ENCODE data around the gene DFFB. TPM values are rescaled to one million over a fixed set of nuclear protein-coding genes. Genes with fewer than 3 reads are reported as not detected.
A peak's percentile ranks its signal among the peaks of the same experiment; 100 is the strongest.

The DFFB gene
- total and polyA plus RNA-seq, 2 of the 13 experiments (the other 11 are each of a cell fraction or from before 2014, with no cell fraction given): 4.6 to 9.3 TPM

- TF ChIP-seq MED8 (CRISPR knock-in tag; IDR thresholded peaks at IDR 0.05; ENCODE audit: insufficient replicate concordance) (no peak), ZNF382 (CRISPR knock-in tag; IDR thresholded peaks at IDR 0.05; ENCODE audit: borderline replicate concordance) (no peak), JUND (CRISPR knock-in tag; IDR thresholded peaks at IDR 0.05) (0 out of 2 replicates have a peak, but pooled peaks have one; percentile 39), U2AF1 (optimal IDR thresholded peaks at IDR 0.05; ENCODE audit: low read depth, low read length) (no peak), SCMH1 (CRISPR knock-in tag; IDR thresholded peaks at IDR 0.05; ENCODE audit: borderline replicate concordance) (no peak), NFE2L1 (CRISPR knock-in tag; IDR thresholded peaks at IDR 0.05; ENCODE audit: borderline replicate concordance) (no peak), HIVEP1 (CRISPR knock-in tag; IDR thresholded peaks at IDR 0.05) (peak; percentile 46; the same call in 1 of the 2 replicates), SETDB1 (CRISPR knock-in tag; IDR thresholded peaks at IDR 0.05; ENCODE audit: borderline replicate concordance) (0 out of 2 replicates have a peak, but pooled peaks have one; percentile 71), ZNF850 (CRISPR knock-in tag; conservative IDR thresholded peaks at IDR 0.05) (0 out of 2 replicates have a peak, but pooled peaks have one; percentile 47), ZBTB33 (CRISPR knock-in tag; IDR thresholded peaks at IDR 0.05) (no peak), GTF2F1 (IDR thresholded peaks at IDR 0.05; ENCODE audit: low read length) (no peak), CEBPG (CRISPR knock-in tag; IDR thresholded peaks at IDR 0.05) (no peak), ZNF788 (CRISPR knock-in tag; IDR thresholded peaks at IDR 0.05; ENCODE audit: borderline replicate concordance) (no peak; the same call in none of the 2 replicates), ZNF264 (CRISPR knock-in tag; IDR thresholded peaks at IDR 0.05) (peak; percentile 24; the same call in 1 of the 2 replicates), CHD4 (IDR thresholded peaks at IDR 0.05; ENCODE audit: borderline replicate concordance, low read length) (no peak)
- TF ChIP-seq, protein P1, sequence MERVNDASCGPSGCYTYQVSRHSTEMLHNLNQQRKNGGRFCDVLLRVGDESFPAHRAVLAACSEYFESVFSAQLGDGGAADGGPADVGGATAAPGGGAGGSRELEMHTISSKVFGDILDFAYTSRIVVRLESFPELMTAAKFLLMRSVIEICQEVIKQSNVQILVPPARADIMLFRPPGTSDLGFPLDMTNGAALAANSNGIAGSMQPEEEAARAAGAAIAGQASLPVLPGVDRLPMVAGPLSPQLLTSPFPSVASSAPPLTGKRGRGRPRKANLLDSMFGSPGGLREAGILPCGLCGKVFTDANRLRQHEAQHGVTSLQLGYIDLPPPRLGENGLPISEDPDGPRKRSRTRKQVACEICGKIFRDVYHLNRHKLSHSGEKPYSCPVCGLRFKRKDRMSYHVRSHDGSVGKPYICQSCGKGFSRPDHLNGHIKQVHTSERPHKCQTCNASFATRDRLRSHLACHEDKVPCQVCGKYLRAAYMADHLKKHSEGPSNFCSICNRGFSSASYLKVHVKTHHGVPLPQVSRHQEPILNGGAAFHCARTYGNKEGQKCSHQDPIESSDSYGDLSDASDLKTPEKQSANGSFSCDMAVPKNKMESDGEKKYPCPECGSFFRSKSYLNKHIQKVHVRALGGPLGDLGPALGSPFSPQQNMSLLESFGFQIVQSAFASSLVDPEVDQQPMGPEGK (CRISPR knock-in tag; IDR thresholded peaks at IDR 0.05): peak; percentile 64
- TF ChIP-seq, protein P2, sequence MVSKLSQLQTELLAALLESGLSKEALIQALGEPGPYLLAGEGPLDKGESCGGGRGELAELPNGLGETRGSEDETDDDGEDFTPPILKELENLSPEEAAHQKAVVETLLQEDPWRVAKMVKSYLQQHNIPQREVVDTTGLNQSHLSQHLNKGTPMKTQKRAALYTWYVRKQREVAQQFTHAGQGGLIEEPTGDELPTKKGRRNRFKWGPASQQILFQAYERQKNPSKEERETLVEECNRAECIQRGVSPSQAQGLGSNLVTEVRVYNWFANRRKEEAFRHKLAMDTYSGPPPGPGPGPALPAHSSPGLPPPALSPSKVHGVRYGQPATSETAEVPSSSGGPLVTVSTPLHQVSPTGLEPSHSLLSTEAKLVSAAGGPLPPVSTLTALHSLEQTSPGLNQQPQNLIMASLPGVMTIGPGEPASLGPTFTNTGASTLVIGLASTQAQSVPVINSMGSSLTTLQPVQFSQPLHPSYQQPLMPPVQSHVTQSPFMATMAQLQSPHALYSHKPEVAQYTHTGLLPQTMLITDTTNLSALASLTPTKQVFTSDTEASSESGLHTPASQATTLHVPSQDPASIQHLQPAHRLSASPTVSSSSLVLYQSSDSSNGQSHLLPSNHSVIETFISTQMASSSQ (IDR thresholded peaks at IDR 0.05; ENCODE audit: low read depth): no peak
- TF ChIP-seq, protein P2 (CRISPR knock-in tag; IDR thresholded peaks at IDR 0.05; ENCODE audit: borderline replicate concordance): no peak
- TF ChIP-seq, protein P3, sequence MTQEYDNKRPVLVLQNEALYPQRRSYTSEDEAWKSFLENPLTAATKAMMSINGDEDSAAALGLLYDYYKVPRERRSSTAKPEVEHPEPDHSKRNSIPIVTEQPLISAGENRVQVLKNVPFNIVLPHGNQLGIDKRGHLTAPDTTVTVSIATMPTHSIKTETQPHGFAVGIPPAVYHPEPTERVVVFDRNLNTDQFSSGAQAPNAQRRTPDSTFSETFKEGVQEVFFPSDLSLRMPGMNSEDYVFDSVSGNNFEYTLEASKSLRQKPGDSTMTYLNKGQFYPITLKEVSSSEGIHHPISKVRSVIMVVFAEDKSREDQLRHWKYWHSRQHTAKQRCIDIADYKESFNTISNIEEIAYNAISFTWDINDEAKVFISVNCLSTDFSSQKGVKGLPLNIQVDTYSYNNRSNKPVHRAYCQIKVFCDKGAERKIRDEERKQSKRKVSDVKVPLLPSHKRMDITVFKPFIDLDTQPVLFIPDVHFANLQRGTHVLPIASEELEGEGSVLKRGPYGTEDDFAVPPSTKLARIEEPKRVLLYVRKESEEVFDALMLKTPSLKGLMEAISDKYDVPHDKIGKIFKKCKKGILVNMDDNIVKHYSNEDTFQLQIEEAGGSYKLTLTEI (CRISPR knock-in tag; conservative IDR thresholded peaks at IDR 0.05): no peak
These were observed 43.8 kb downstream of the DFFB start (continued) for GRCh38 chr1:3900969-3901529.

Measured in HepG2 (cell line).